ENCODE measurements around the gene DDX39A.

GRCh38 chr19:14463747-14464146, 44.6 kb upstream of the DDX39A start:
- TF ChIP-seq CTCF (IDR thresholded peaks at IDR 0.05) (no peak), EZH2phosphoT487 (IDR thresholded peaks at IDR 0.05) (no peak), EZH2 (IDR thresholded peaks at IDR 0.05) (no peak)

All from neural progenitor cell (in vitro differentiated cells).